Left ventricle myocardium inferior (tissue), 1 donor: Measurements from ENCODE around the gene PHTF1. TPM values are rescaled to one million over a fixed set of nuclear protein-coding genes. Genes with fewer than 3 reads are reported as not detected.

Experiments used
- DNase-seq: peaks from one replicate; pipeline ENCODE4 v3.0.0-alpha.2; 2020
- H3K27ac ChIP-seq: fragments of 200-600 bp; replicated peaks from 2 replicates; pipeline ENCODE4 v1.8.0; 2021
- H3K27me3 ChIP-seq: fragments of 200-600 bp; 2 replicates; pipeline ENCODE4 v1.8.0; 2021; ENCODE audit warnings: low read depth
- H3K36me3 ChIP-seq: fragments of 200-600 bp; 2 replicates; pipeline ENCODE4 v1.8.0; 2021
- H3K4me1 ChIP-seq: fragments of 200-600 bp; 2 replicates; pipeline ENCODE4 v1.8.0; 2021
- H3K4me3 ChIP-seq: fragments of 200-600 bp; 2 replicates; pipeline ENCODE4 v1.8.0; 2021; ENCODE audit warnings: mild to moderate bottlenecking, moderate library complexity
- H3K9me3 ChIP-seq: fragments of 200-600 bp; replicated peaks from 2 replicates; pipeline ENCODE4 v1.8.0; 2021
- intact Hi-C: fragments of 100-400 bp; cut with micrococcal nuclease; formaldehyde crosslinking; loops from one replicate; pipeline ENCODE4 v1.11.0; 2022
- total RNA-seq: library from RNA; stranded (reverse); fragmentation: NEBNext Ultra II Directional; extraction: Animal tissue kit (Norgen Biotek cat#: 25700); gene quantifications from one replicate; pipeline ENCODE4 v1.2.1, GENCODE V29; 2021
- TF ChIP-seq, protein P1 (sequence below): fragments of 200-600 bp; IDR thresholded peaks from 2 replicates; pipeline ENCODE4 v1.8.0; 2021; ENCODE audit warnings: antibody characterized with exemption, mild to moderate bottlenecking, borderline replicate concordance
- donor health status: DM: no; HTN: yes; CAD: no; lungs with severe emphysema.

The PHTF1 gene
- total RNA-seq, 1 donor from 2014 or later: 10.7 TPM

- DNase-seq: no peak
- Histone ChIP-seq H3K9me3 (no peaks in the 10 kb centered on the region), H3K4me3 (no peak overlapping the region), H3K36me3 (peaks cover 4% of the 10 kb centered on the region), H3K27me3 (no peaks in the 10 kb centered on the region), H3K4me1 (peaks cover 71% of the 10 kb centered on the region), H3K27ac (no peak overlapping the region)
- TF ChIP-seq, protein P1, sequence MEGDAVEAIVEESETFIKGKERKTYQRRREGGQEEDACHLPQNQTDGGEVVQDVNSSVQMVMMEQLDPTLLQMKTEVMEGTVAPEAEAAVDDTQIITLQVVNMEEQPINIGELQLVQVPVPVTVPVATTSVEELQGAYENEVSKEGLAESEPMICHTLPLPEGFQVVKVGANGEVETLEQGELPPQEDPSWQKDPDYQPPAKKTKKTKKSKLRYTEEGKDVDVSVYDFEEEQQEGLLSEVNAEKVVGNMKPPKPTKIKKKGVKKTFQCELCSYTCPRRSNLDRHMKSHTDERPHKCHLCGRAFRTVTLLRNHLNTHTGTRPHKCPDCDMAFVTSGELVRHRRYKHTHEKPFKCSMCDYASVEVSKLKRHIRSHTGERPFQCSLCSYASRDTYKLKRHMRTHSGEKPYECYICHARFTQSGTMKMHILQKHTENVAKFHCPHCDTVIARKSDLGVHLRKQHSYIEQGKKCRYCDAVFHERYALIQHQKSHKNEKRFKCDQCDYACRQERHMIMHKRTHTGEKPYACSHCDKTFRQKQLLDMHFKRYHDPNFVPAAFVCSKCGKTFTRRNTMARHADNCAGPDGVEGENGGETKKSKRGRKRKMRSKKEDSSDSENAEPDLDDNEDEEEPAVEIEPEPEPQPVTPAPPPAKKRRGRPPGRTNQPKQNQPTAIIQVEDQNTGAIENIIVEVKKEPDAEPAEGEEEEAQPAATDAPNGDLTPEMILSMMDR: no peak
- intact Hi-C loops: no loop called here
Observed at GRCh38 chr1:113802367-113803007, 43.2 kb upstream of the PHTF1 start.

DNA sequence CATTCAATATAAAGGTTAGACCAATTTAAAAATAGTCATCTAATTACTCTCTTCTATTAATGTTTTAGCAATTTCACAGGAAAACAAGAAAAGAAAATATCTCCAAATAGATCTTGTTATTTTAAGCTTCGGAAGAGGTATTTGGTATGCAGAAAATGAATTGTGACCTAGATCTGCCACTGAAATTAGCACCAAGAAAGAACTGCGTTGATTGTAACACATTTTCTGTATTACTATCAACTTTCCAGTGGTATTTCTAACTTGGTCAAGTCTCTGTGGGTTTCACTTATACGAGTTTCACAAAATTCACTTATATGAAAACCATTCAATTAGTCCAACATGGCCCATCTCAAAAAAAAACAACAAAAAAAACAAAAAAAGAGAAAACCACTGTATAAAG is 41.2 kb upstream of the PHTF1 start:
- DNase-seq: no peak
- H3K27ac ChIP-seq: no peak overlapping the region
- peaks cover 66% of the 10 kb centered on the region for H3K4me1 ChIP-seq
- no peak overlapping the region for H3K4me3 ChIP-seq
- intact Hi-C loops: no loop called here
- H3K36me3 ChIP-seq: peaks cover 15% of the 10 kb centered on the region
- no peaks in the 10 kb centered on the region for H3K27me3 ChIP-seq
- no peaks in the 10 kb centered on the region for H3K9me3 ChIP-seq
- TF ChIP-seq, protein P1: no peak

DNA sequence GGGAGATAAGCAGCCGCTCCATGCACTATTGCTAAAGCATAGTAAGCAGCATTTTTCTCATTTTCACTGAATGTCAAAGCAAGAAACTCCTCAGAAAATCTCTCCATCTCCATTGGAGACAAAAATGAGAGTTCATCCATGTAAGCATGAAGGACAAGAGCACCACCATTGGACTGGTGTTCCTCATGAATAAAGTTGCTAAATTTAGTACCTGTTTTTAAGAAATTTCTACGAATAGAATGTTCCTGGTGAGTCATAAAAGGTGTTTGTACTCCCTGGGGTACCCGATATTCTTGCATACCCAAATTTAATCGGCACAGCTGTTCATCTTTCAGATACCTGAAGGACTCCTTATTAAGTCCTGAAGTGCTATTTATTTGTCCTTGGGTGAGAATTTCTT is 38.2 kb upstream of the PHTF1 start:
- no peak overlapping the region for H3K4me3 ChIP-seq
- peaks cover 19% of the 10 kb centered on the region for H3K36me3 ChIP-seq
- intact Hi-C loops: no loop called here
- TF ChIP-seq, protein P1: no peak
- no peaks in the 10 kb centered on the region for H3K9me3 ChIP-seq
- H3K4me1 ChIP-seq: peaks cover 63% of the 10 kb centered on the region
- no peak for DNase-seq
- H3K27me3 ChIP-seq: no peaks in the 10 kb centered on the region
- H3K27ac ChIP-seq: no peak overlapping the region

- intact Hi-C loops: no loop called here
- no peaks in the 10 kb centered on the region for H3K27me3 ChIP-seq
- H3K36me3 ChIP-seq: peaks cover 19% of the 10 kb centered on the region
- H3K27ac ChIP-seq: peak overlapping the region; percentile 59
- peaks cover 50% of the 10 kb centered on the region for H3K4me1 ChIP-seq
- H3K9me3 ChIP-seq: no peaks in the 10 kb centered on the region
- TF ChIP-seq, protein P1: no peak
- no peak for DNase-seq
- no peak overlapping the region for H3K4me3 ChIP-seq
Observed at GRCh38 chr1:113793878-113794834, 34.9 kb upstream of the PHTF1 start.

- Histone ChIP-seq H3K9me3 (no peaks in the 10 kb centered on the region), H3K27ac (no peak overlapping the region), H3K4me1 (peaks cover 52% of the 10 kb centered on the region), H3K36me3 (peaks cover 19% of the 10 kb centered on the region), H3K4me3 (no peak overlapping the region), H3K27me3 (no peaks in the 10 kb centered on the region)
- intact Hi-C loops: no loop called here
- TF ChIP-seq, protein P1: no peak
- no peak for DNase-seq
Observed at GRCh38 chr1:113792986-113793385, 33.7 kb upstream of the PHTF1 start.
